Fibroblast of lung (primary cell): ENCODE results near the gene SRGAP2B. TPM values are rescaled to one million over a fixed set of nuclear protein-coding genes. Genes with fewer than 3 reads are reported as not detected.
"Not testable (repeated sequence)": the region's sequence is repeated elsewhere in the genome, so short reads cannot be mapped to it uniquely, and the experiment has no call there.

Experiments used
- DNase-seq, 2 donors: peaks; one replicate each; pipeline versions ENCODE4 v3.0.0 to v3.0.0-alpha.2; 2010; ENCODE audit warnings: low read depth in 2 of 2
- H2AFZ ChIP-seq: 2 replicates; pipeline ENCODE4 v1.5.1; 2012; ENCODE audit warnings: low read length, control low read depth, inconsistent platforms
- H3K27ac ChIP-seq: 2 replicates; pipeline ENCODE4 v1.5.1; 2011; ENCODE audit warnings: low read length, control low read depth; ENCODE audit not compliant: insufficient read depth
- H3K27me3 ChIP-seq: 2 replicates; pipeline ENCODE4 v1.5.1; 2011; ENCODE audit warnings: mild to moderate bottlenecking, low read length; ENCODE audit not compliant: control insufficient read depth, insufficient read depth
- H3K36me3 ChIP-seq: 2 replicates; pipeline ENCODE4 v1.5.1; 2011; ENCODE audit warnings: low read length; ENCODE audit not compliant: control insufficient read depth, insufficient read depth
- H3K4me1 ChIP-seq: 2 replicates; pipeline ENCODE4 v1.5.1; 2011; ENCODE audit warnings: low read length; ENCODE audit not compliant: control insufficient read depth, insufficient read depth; ENCODE audit errors: extremely low read depth
- H3K4me2 ChIP-seq: 2 replicates; pipeline ENCODE4 v1.5.1; 2011; ENCODE audit warnings: low read length, control low read depth; ENCODE audit not compliant: insufficient read depth; ENCODE audit errors: extremely low read depth
- H3K4me3 ChIP-seq, 4 experiments: fragments of 200-600 bp in 1 of 4; sonication (generic) in 1 of 4; replicated peaks in 1 of 4; 2 replicates each; pipeline ENCODE4 v1.5.1; 2011 to 2016; ENCODE audit warnings: low read length in 4 of 4, low read depth in 3 of 4, mild to moderate bottlenecking in 3 of 4, control low read depth in 2 of 4, inconsistent platforms in 1 of 4, mixed read lengths in 1 of 4; ENCODE audit not compliant: insufficient read depth in 1 of 4; ENCODE audit errors: control extremely low read depth in 1 of 4
- H3K79me2 ChIP-seq: 2 replicates; pipeline ENCODE4 v1.5.1; 2012; ENCODE audit warnings: mild to moderate bottlenecking, low read length, inconsistent platforms; ENCODE audit not compliant: control insufficient read depth, insufficient read depth
- H3K9ac ChIP-seq: 2 replicates; pipeline ENCODE4 v1.5.1; 2011; ENCODE audit warnings: mild to moderate bottlenecking, low read length, control low read depth; ENCODE audit not compliant: insufficient read depth
- H3K9me3 ChIP-seq: 2 replicates; pipeline ENCODE4 v1.5.1; 2012; ENCODE audit warnings: low read depth, low read length; ENCODE audit not compliant: control insufficient read depth, insufficient read depth
- H4K20me1 ChIP-seq: 2 replicates; pipeline ENCODE4 v1.5.1; 2011; ENCODE audit warnings: low read length; ENCODE audit not compliant: control insufficient read depth, insufficient read depth; ENCODE audit errors: extremely low read depth
- polyA plus RNA-seq, 2 donors: library from polyadenylated mRNA; depleted of rRNA in 1 of 2; stranded (reverse) in 1 of 2; unstranded in 1 of 2; fragments of >200 nt; gene quantifications; 2 replicates each; pipeline ENCODE4 v1.2.1, GENCODE V29; 2011 to 2012; ENCODE audit warnings: missing spikeins in 1 of 2
- total RNA-seq: library from RNA; depleted of rRNA; stranded (reverse); fragments of >200 nt; gene quantifications from 2 replicates; pipeline ENCODE4 v1.2.1, GENCODE V29; 2014

SRGAP2B gene
- total and polyA plus RNA-seq, 2 donors (not counting 1 experiment from before 2014, with no cell fraction given), result 24.8 to 32.7 TPM

GRCh38 chr1:145045571-145046273 lies 49.4 kb downstream of the SRGAP2B start:
- not testable (repeated sequence) for H4K20me1 ChIP-seq, H3K79me2 ChIP-seq, H3K9me3 ChIP-seq, DNase-seq, H3K4me2 ChIP-seq, H2AFZ ChIP-seq, H3K9ac ChIP-seq, H3K4me1 ChIP-seq, H3K36me3 ChIP-seq, H3K27ac ChIP-seq, H3K27me3 ChIP-seq, H3K4me3 ChIP-seq

- DNase-seq, H3K79me2 ChIP-seq, H3K4me3 ChIP-seq, H2AFZ ChIP-seq, H3K27me3 ChIP-seq, H3K9ac ChIP-seq, H3K36me3 ChIP-seq, H4K20me1 ChIP-seq, H3K27ac ChIP-seq, H3K4me1 ChIP-seq, H3K4me2 ChIP-seq, H3K9me3 ChIP-seq: not testable (repeated sequence)
Measured at GRCh38 chr1:145041519-145041918, 53.6 kb downstream of the SRGAP2B start.

DNA sequence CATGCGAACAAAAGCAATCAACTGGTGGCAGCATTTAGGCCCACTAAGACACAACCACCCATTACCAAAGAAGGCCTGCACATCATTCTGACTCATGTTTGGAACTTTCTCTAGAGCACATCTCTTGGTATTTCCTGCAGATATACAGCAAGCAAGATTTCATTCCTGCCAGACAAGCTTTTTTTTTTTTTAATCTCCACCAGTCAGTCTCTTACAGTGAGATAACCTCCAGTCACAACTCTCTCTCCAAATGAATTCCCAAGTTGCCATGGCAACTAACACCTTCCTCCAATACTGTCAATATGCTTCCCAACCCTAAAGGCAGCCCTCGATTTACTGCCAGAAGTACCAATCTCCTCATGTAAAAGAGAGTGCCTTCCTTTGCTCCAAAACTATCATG lies 59.1 kb downstream of the SRGAP2B start:
- not testable (repeated sequence) for H3K27me3 ChIP-seq, H4K20me1 ChIP-seq, H3K4me1 ChIP-seq, H3K9ac ChIP-seq, H3K36me3 ChIP-seq, DNase-seq, H3K4me2 ChIP-seq, H2AFZ ChIP-seq, H3K4me3 ChIP-seq, H3K27ac ChIP-seq, H3K9me3 ChIP-seq, H3K79me2 ChIP-seq

DNA sequence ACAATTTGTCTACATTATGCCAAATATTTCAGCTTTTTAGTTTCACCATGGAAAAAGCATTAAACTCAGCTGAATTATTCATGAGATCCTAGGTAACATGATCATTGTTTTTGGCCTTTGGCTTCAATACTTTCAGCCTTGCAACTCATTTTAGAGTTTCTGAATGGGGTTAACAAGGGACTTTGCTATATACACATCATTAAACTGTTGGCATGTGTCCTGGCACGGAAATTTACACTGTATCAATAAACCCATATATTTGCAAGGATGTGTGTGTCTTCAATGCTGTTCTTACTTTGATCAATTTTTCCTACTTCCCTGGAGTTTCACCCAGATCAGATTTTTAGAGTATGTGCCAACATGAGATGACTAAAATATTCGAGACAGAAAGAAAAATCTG lies 61.6 kb downstream of the SRGAP2B start:
- H3K36me3 ChIP-seq, H3K27me3 ChIP-seq, H3K9me3 ChIP-seq, H4K20me1 ChIP-seq, H3K27ac ChIP-seq, H3K9ac ChIP-seq, H3K4me3 ChIP-seq, DNase-seq, H3K79me2 ChIP-seq, H3K4me2 ChIP-seq, H2AFZ ChIP-seq, H3K4me1 ChIP-seq: not testable (repeated sequence)

DNA sequence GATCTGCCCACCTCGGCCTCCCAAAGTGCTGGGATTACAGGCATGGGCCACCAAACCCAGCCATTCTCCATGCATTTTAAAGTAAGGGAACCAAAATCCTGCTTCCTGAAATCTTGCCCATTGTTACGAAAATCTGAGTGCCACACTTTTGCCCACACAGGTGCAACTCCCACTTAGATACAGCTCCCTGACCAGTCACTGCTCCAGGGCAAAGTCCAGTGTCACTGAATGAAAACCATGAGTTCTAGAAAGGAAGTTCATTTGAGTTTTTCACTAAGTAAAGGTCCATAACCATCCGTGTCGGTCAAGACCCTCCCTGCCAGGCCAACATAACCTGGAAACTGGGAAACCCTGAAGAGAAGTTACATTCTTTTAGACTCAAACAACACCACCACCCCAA lies 67.9 kb downstream of the SRGAP2B start:
- not testable (repeated sequence) for H4K20me1 ChIP-seq, H3K79me2 ChIP-seq, DNase-seq, H3K4me3 ChIP-seq, H3K9ac ChIP-seq, H3K4me2 ChIP-seq, H2AFZ ChIP-seq, H3K4me1 ChIP-seq, H3K36me3 ChIP-seq, H3K27ac ChIP-seq, H3K9me3 ChIP-seq, H3K27me3 ChIP-seq

GRCh38 chr1:145025286-145025685 lies 69.8 kb downstream of the SRGAP2B start:
- DNase-seq, H2AFZ ChIP-seq, H3K4me3 ChIP-seq, H3K36me3 ChIP-seq, H3K4me1 ChIP-seq, H3K79me2 ChIP-seq, H4K20me1 ChIP-seq, H3K9ac ChIP-seq, H3K27ac ChIP-seq, H3K9me3 ChIP-seq, H3K27me3 ChIP-seq, H3K4me2 ChIP-seq: not testable (repeated sequence)

GRCh38 chr1:145022259-145022658 lies 72.9 kb downstream of the SRGAP2B start:
- not testable (repeated sequence) for H3K79me2 ChIP-seq, H3K4me2 ChIP-seq, H3K4me3 ChIP-seq, H3K27ac ChIP-seq, H3K9me3 ChIP-seq, H4K20me1 ChIP-seq, DNase-seq, H3K27me3 ChIP-seq, H3K4me1 ChIP-seq, H3K36me3 ChIP-seq, H2AFZ ChIP-seq, H3K9ac ChIP-seq
